WTC11 (cell line): ENCODE data around the gene HYI.

Experiments
- CTCF ChIP-seq: fragments of 200-600 bp; IDR thresholded peaks from 2 replicates; pipeline ENCODE4 v1.8.0; 2022; ENCODE audit warnings: antibody characterized with exemption
- FOXP1 ChIP-seq: sonication (generic); formaldehyde crosslinking; IDR thresholded peaks from 2 replicates; pipeline ENCODE4 v1.8.0; 2022; ENCODE audit warnings: missing genetic modification reagents, mild to moderate bottlenecking, moderate library complexity, borderline replicate concordance
- JUN ChIP-seq: sonication (generic); formaldehyde crosslinking; IDR thresholded peaks from 2 replicates; pipeline ENCODE4 v1.8.0; 2023; ENCODE audit warnings: mild to moderate bottlenecking, missing genetic modification reagents
- NFYB ChIP-seq: sonication (generic); formaldehyde crosslinking; conservative IDR thresholded peaks from 2 replicates; pipeline ENCODE4 v1.8.0; 2022; ENCODE audit warnings: low read depth, missing genetic modification reagents
- NR2C2 ChIP-seq: sonication (generic); formaldehyde crosslinking; IDR thresholded peaks from 2 replicates; pipeline ENCODE4 v1.8.0; 2022; ENCODE audit warnings: mild to moderate bottlenecking, missing genetic modification reagents
- NR3C1 ChIP-seq: sonication (generic); formaldehyde crosslinking; conservative IDR thresholded peaks from 2 replicates; pipeline ENCODE4 v1.8.1; 2023; ENCODE audit warnings: low read depth, mild to moderate bottlenecking, missing genetic modification reagents
- RORB ChIP-seq: fragments of 250-450 bp; sonication (Bioruptor Pico); IDR thresholded peaks from 2 replicates; pipeline ENCODE4 v1.9.0; 2021; ENCODE audit warnings: mild to moderate bottlenecking
- ZNF121 ChIP-seq: sonication (generic); formaldehyde crosslinking; IDR thresholded peaks from 2 replicates; pipeline ENCODE4 v1.8.0; 2023; ENCODE audit warnings: missing genetic modification reagents
- ZNF416 ChIP-seq: fragments of 250-450 bp; sonication (Bioruptor Pico); IDR thresholded peaks from 2 replicates; pipeline ENCODE4 v1.9.0; 2021; ENCODE audit warnings: mild to moderate bottlenecking, inconsistent platforms

GRCh38 chr1:43477716-43478115 is 24.0 kb upstream of the HYI start:
- no peak for TF ChIP-seq NFYB
- TF ChIP-seq NR3C1 = no peak
- no peak for TF ChIP-seq FOXP1 (CRISPR knock-in tag)
- TF ChIP-seq CTCF = no peak
- TF ChIP-seq ZNF121 (CRISPR knock-in tag) = no peak
- TF ChIP-seq NR2C2 (CRISPR knock-in tag) = no peak
- TF ChIP-seq JUN (CRISPR knock-in tag) = no peak
- TF ChIP-seq RORB (CRISPR knock-in tag) = no peak
- TF ChIP-seq ZNF416 (CRISPR knock-in tag) = no peak
